Measurements from ENCODE around the gene RETN.

- no peak for TF ChIP-seq POLR2A (IDR thresholded peaks at IDR 0.05)
- TF ChIP-seq CTCF (IDR thresholded peaks at IDR 0.05) = no peak
Observed at GRCh38 chr19:7674010-7675005, 5.5 kb downstream of the RETN start.
